Neural progenitor cell (in vitro differentiated cells): Measurements from ENCODE around the gene NDUFV3. TPM values are rescaled to one million over a fixed set of nuclear protein-coding genes. Genes with fewer than 3 reads are reported as not detected.
A peak's percentile ranks its signal among the peaks of the same experiment; 100 is the strongest.
"Not testable (repeated sequence)": the region's sequence is repeated elsewhere in the genome, so short reads cannot be mapped to it uniquely, and the experiment has no call there.

Source experiments
- DNase-seq: peaks from one replicate; pipeline ENCODE4 v3.0.0-alpha.2; 2016; ENCODE audit warnings: low spot score
- H2AFZ ChIP-seq: fragments of 200-600 bp; sonication (generic); replicated peaks from 2 replicates; pipeline ENCODE4 v1.6.1; 2016; ENCODE audit warnings: antibody characterized with exemption
- H3F3A ChIP-seq: fragments of 200-600 bp; sonication (generic); 2 replicates; pipeline ENCODE4 v1.6.1; 2016; ENCODE audit warnings: antibody characterized with exemption, low read depth
- H3K27ac ChIP-seq: fragments of 200-600 bp; sonication (generic); 2 replicates; pipeline ENCODE4 v1.5.1; 2016; ENCODE audit warnings: mild to moderate bottlenecking
- H3K27me3 ChIP-seq: fragments of 200-600 bp; sonication (generic); 2 replicates; pipeline ENCODE4 v1.6.1; 2016; ENCODE audit warnings: mild to moderate bottlenecking, moderate library complexity
- H3K36me3 ChIP-seq: fragments of 200-600 bp; sonication (generic); 2 replicates; pipeline ENCODE4 v1.5.1; 2016
- H3K4me1 ChIP-seq: fragments of 200-600 bp; sonication (generic); 2 replicates; pipeline ENCODE4 v1.6.1; 2016; ENCODE audit warnings: mixed run types
- H3K4me2 ChIP-seq: fragments of 200-600 bp; sonication (generic); 2 replicates; pipeline ENCODE4 v1.6.1; 2016
- H3K4me3 ChIP-seq: fragments of 200-600 bp; sonication (generic); 2 replicates; pipeline ENCODE4 v1.5.1; 2016
- H3K79me2 ChIP-seq: fragments of 200-600 bp; sonication (generic); 2 replicates; pipeline ENCODE4 v1.6.1; 2016; ENCODE audit warnings: low read depth
- H3K9ac ChIP-seq: fragments of 200-600 bp; sonication (generic); 2 replicates; pipeline ENCODE4 v1.6.1; 2016
- H3K9me3 ChIP-seq: fragments of 200-600 bp; sonication (generic); 2 replicates; pipeline ENCODE4 v1.5.1; 2016; ENCODE audit warnings: low read depth
- H4K20me1 ChIP-seq: fragments of 200-600 bp; sonication (generic); 2 replicates; pipeline ENCODE4 v1.6.1; 2016; ENCODE audit warnings: low read depth
- H3K27ac Mint-ChIP-seq: 3 replicates; pipeline ENCODE4 v1.8.0; 2021; ENCODE audit warnings: mixed read lengths
- H3K27me3 Mint-ChIP-seq: 2 replicates; pipeline ENCODE4 v1.8.0; 2022; ENCODE audit warnings: low read depth, mild to moderate bottlenecking, inconsistent platforms, moderate library complexity, mixed read lengths; ENCODE audit not compliant: insufficient read depth
- H3K36me3 Mint-ChIP-seq: 3 replicates; pipeline ENCODE4 v1.8.0; 2021; ENCODE audit warnings: mixed read lengths
- H3K4me1 Mint-ChIP-seq: 3 replicates; pipeline ENCODE4 v1.8.0; 2021; ENCODE audit warnings: mixed read lengths
- H3K4me3 Mint-ChIP-seq: 3 replicates; pipeline ENCODE4 v1.8.0; 2021; ENCODE audit warnings: mild to moderate bottlenecking, moderate library complexity, mixed read lengths
- H3K9me3 Mint-ChIP-seq: 3 replicates; pipeline ENCODE4 v1.8.0; 2020; ENCODE audit warnings: mixed read lengths
- CTCF ChIP-seq: fragments of 200-600 bp; sonication (generic); IDR thresholded peaks from 2 replicates; pipeline ENCODE4 v1.5.1; 2017; ENCODE audit warnings: antibody characterized with exemption, mild to moderate bottlenecking
- EZH2 ChIP-seq: fragments of 200-600 bp; sonication (generic); IDR thresholded peaks from 2 replicates; pipeline ENCODE4 v1.6.1; 2017; ENCODE audit warnings: antibody characterized with exemption, mild to moderate bottlenecking, moderate library complexity
- EZH2phosphoT487 ChIP-seq: fragments of 200-600 bp; sonication (generic); IDR thresholded peaks from 2 replicates; pipeline ENCODE4 v1.6.1; 2017; ENCODE audit warnings: antibody characterized with exemption
- total RNA-seq: library from RNA; depleted of rRNA; stranded (reverse); fragments of >200 nt; gene quantifications from 2 replicates; pipeline ENCODE4 v1.2.3, GENCODE V29; 2015; ENCODE audit warnings: low replicate concordance

NDUFV3 gene
- total RNA-seq, 1 donor from 2014 or later, result 16.7 TPM

- H3K27ac ChIP-seq, result no peak overlapping the region
- peaks cover 4% of the 10 kb centered on the region for H3K79me2 ChIP-seq
- H3K4me3 ChIP-seq, result no peak overlapping the region
- no peak overlapping the region for H3K4me2 ChIP-seq
- Mint-ChIP-seq H3K9me3 (peaks cover 12% of the 10 kb centered on the region), H3K27me3 (no peaks in the 10 kb centered on the region), H3K36me3 (peaks cover 44% of the 10 kb centered on the region), H3K4me1 (no peaks in the 10 kb centered on the region), H3K4me3 (no peak overlapping the region), H3K27ac (no peak overlapping the region)
- no peak for DNase-seq
- H3K4me1 ChIP-seq, result no peaks in the 10 kb centered on the region
- TF ChIP-seq EZH2 (no peak), EZH2phosphoT487 (no peak), CTCF (no peak)
- no peaks in the 10 kb centered on the region for H3K27me3 ChIP-seq
- H3K9ac ChIP-seq, result no peak overlapping the region
- H2AFZ ChIP-seq, result no peak overlapping the region
- no peaks in the 10 kb centered on the region for H3F3A ChIP-seq
- H4K20me1 ChIP-seq, result no peaks in the 10 kb centered on the region
- H3K9me3 ChIP-seq, result peaks cover 7% of the 10 kb centered on the region
- peaks cover 9% of the 10 kb centered on the region for H3K36me3 ChIP-seq
Measured at GRCh38 chr21:42903817-42904216, 10.7 kb downstream of the NDUFV3 start.

GRCh38 chr21:42905195-42905594 lies 12.1 kb downstream of the NDUFV3 start:
- no peaks in the 10 kb centered on the region for H3K4me1 ChIP-seq
- H3K4me2 ChIP-seq, result no peak overlapping the region
- no peak for DNase-seq
- no peaks in the 10 kb centered on the region for H3K27me3 ChIP-seq
- H3K36me3 ChIP-seq, result peaks cover 9% of the 10 kb centered on the region
- H3K27ac ChIP-seq, result no peak overlapping the region
- no peaks in the 10 kb centered on the region for H4K20me1 ChIP-seq
- peaks cover 7% of the 10 kb centered on the region for H3K9me3 ChIP-seq
- Mint-ChIP-seq H3K4me3 (no peak overlapping the region), H3K27ac (no peak overlapping the region), H3K36me3 (peaks cover 46% of the 10 kb centered on the region), H3K27me3 (no peaks in the 10 kb centered on the region), H3K4me1 (no peaks in the 10 kb centered on the region), H3K9me3 (peaks cover 12% of the 10 kb centered on the region)
- no peak for TF ChIP-seq EZH2
- TF ChIP-seq CTCF, result no peak
- no peak for TF ChIP-seq EZH2phosphoT487
- no peak overlapping the region for H3K4me3 ChIP-seq
- H3K9ac ChIP-seq, result no peak overlapping the region
- no peak overlapping the region for H2AFZ ChIP-seq
- peaks cover 4% of the 10 kb centered on the region for H3K79me2 ChIP-seq
- no peaks in the 10 kb centered on the region for H3F3A ChIP-seq

- H3K4me1 ChIP-seq, result no peaks in the 10 kb centered on the region
- Mint-ChIP-seq H3K4me1 (no peaks in the 10 kb centered on the region), H3K9me3 (peaks cover 12% of the 10 kb centered on the region), H3K36me3 (peaks cover 46% of the 10 kb centered on the region), H3K27ac (peak overlapping the region; percentile 5), H3K4me3 (no peak overlapping the region), H3K27me3 (no peaks in the 10 kb centered on the region)
- peaks cover 9% of the 10 kb centered on the region for H3K36me3 ChIP-seq
- H3K27ac ChIP-seq, result no peak overlapping the region
- peaks cover 7% of the 10 kb centered on the region for H3K9me3 ChIP-seq
- no peaks in the 10 kb centered on the region for H3K27me3 ChIP-seq
- no peak overlapping the region for H3K9ac ChIP-seq
- H3K4me3 ChIP-seq, result no peak overlapping the region
- no peaks in the 10 kb centered on the region for H3K79me2 ChIP-seq
- H4K20me1 ChIP-seq, result no peaks in the 10 kb centered on the region
- H2AFZ ChIP-seq, result no peak overlapping the region
- H3K4me2 ChIP-seq, result no peak overlapping the region
- no peak for DNase-seq
- no peak for TF ChIP-seq CTCF
- TF ChIP-seq EZH2, result no peak
- TF ChIP-seq EZH2phosphoT487, result no peak
- H3F3A ChIP-seq, result no peaks in the 10 kb centered on the region
Measured at GRCh38 chr21:42906233-42906632, 13.1 kb downstream of the NDUFV3 start.

- not testable (repeated sequence) for DNase-seq, H3K4me3 Mint-ChIP-seq, H3K9me3 ChIP-seq, H3K4me1 Mint-ChIP-seq, H3K9ac ChIP-seq, H3K27me3 ChIP-seq, H3K27me3 Mint-ChIP-seq, H3K4me3 ChIP-seq, H3K27ac ChIP-seq, H3K27ac Mint-ChIP-seq, H3F3A ChIP-seq, H3K36me3 ChIP-seq, H3K4me2 ChIP-seq, H4K20me1 ChIP-seq, H2AFZ ChIP-seq, H3K79me2 ChIP-seq, H3K4me1 ChIP-seq
- peaks cover 43% of the 10 kb centered on the region for H3K36me3 Mint-ChIP-seq
- peaks cover 12% of the 10 kb centered on the region for H3K9me3 Mint-ChIP-seq
Measured at GRCh38 chr21:42908484-42908883, 15.4 kb downstream of the NDUFV3 start.

GRCh38 chr21:42911920-42912319 lies 18.8 kb downstream of the NDUFV3 start:
- not testable (repeated sequence) for H3K4me1 ChIP-seq, H2AFZ ChIP-seq, H3K27ac ChIP-seq, H3K27me3 Mint-ChIP-seq, H3K9ac ChIP-seq, H3F3A ChIP-seq, H3K4me2 ChIP-seq, H3K27me3 ChIP-seq, H3K27ac Mint-ChIP-seq, H3K79me2 ChIP-seq, H3K9me3 Mint-ChIP-seq, DNase-seq, H3K36me3 ChIP-seq, H3K9me3 ChIP-seq, H3K4me1 Mint-ChIP-seq, H3K4me3 Mint-ChIP-seq, H4K20me1 ChIP-seq, H3K4me3 ChIP-seq
- peaks cover 25% of the 10 kb centered on the region for H3K36me3 Mint-ChIP-seq
